ENCODE data around the gene DNAL1. TPM values are rescaled to one million over a fixed set of nuclear protein-coding genes. Genes with fewer than 3 reads are reported as not detected.

Gene DNAL1
- total RNA-seq, 2 donors from 2014 or later: 22.9 to 30.5 TPM

DNA sequence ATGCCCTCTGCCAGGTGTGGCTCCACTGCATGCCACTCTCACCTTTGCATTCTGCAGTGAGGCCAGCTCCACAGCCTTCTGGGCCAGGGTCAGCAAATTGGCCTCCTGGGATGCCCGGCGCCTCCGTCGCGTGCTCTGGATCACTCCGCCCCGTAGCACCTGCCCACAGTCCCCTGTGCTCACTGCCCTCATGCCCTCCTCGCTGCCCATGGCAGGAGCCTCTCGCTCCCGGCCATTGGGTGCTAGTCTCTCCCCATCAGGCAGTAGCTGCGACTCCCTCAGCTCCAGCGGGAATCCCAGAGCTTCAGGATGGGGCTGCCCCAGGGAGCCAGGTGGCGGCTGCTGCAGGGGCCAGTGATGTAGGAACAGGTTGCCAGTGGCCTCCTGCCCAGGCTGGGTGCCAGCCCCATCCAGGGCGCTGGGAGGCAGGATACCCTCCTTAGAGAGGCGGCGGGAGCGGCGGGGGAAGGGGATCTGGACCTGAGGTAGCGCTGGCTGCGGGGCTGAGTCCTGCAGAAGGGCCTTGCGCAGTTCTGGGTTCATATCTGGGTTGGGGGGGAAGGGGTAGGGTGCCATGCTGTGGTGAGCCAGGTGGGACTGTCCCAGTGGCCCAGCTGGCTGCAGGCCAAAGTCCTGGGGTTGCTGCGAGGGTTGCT lies 93.9 kb downstream of the DNAL1 start:
- Histone ChIP-seq H3K4me1 (ENCODE audit: control insufficient read depth, insufficient read depth, low read length) (peaks cover 10% of the 10 kb centered on the region), H3K27ac (ENCODE audit: low read depth, low read length) (no peak overlapping the region), H3K9ac (ENCODE audit: extremely low read depth, low read length, poor library complexity, severe bottlenecking) (no peak overlapping the region), H3K9me3 (ENCODE audit: control insufficient read depth, low read length) (no peaks in the 10 kb centered on the region), H3K4me3 (ENCODE audit: low read length) (no peak overlapping the region), H3K27me3 (ENCODE audit: control insufficient read depth, insufficient read depth, low read length, poor library complexity, severe bottlenecking) (no peaks in the 10 kb centered on the region), H3K36me3 (ENCODE audit: control insufficient read depth, insufficient read depth, low read length) (peaks cover 19% of the 10 kb centered on the region)
- no peaks in the 10 kb centered on the region for H3K9me3 Mint-ChIP-seq
- 95 to 97% methylated on average over 10 to 22 of the region's 22 CpGs for WGBS, 2 experiments (ENCODE audit: insufficient coverage in 1 of 2, insufficient read length in 1 of 2)
- H3K4me1 Mint-ChIP-seq: peaks cover 26% of the 10 kb centered on the region
- no peak overlapping the region for H3K4me3 Mint-ChIP-seq
- no peak for TF ChIP-seq CTCF (conservative IDR thresholded peaks at IDR 0.05)
- peaks cover 22% of the 10 kb centered on the region for H3K36me3 Mint-ChIP-seq (ENCODE audit: low read depth)
- DNase-seq: no peak
- no peak overlapping the region for H3K27ac Mint-ChIP-seq
- no peaks in the 10 kb centered on the region for H3K27me3 Mint-ChIP-seq (ENCODE audit: insufficient read depth)

DNA sequence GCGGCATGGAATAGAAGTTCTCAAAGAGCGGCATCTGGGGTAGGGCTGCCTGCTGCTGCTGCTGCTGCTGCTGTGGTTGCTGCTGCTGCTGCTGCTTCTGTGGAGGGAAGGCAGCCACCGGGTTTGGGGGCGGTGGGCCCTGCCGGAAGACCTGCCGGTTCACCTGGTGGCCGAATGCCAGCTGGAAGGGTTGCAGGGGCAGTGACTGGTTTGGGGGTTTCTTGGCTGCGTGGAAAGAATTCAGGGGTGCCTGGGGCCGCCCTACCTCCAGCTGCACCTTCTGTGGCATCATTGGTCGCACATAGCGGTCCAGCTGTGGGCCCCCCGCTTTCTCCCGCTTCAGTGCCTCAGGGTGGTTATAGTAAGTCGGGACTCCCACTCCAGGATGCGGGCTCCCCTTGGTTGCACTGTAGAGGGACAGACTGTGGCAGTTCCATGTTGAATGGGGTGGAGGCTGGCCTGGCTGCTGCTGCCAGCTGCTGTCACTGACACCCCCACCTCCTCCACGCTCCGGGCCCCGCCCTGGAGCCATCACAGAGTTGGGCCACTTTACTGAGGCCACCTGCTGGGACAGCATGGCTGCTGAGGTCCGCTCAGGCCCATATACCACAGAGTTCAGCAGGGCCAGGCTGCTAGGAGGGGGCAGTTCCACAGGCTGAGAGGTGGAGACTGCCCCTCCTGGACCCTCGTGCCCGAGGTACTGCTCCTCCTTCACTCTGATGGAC lies 94.5 kb downstream of the DNAL1 start:
- Histone ChIP-seq H3K36me3 (ENCODE audit: control insufficient read depth, insufficient read depth, low read length) (peaks cover 15% of the 10 kb centered on the region), H3K9ac (ENCODE audit: extremely low read depth, low read length, poor library complexity, severe bottlenecking) (no peak overlapping the region), H3K27me3 (ENCODE audit: control insufficient read depth, insufficient read depth, low read length, poor library complexity, severe bottlenecking) (no peaks in the 10 kb centered on the region), H3K9me3 (ENCODE audit: control insufficient read depth, low read length) (no peaks in the 10 kb centered on the region), H3K4me3 (ENCODE audit: low read length) (no peak overlapping the region), H3K27ac (ENCODE audit: low read depth, low read length) (no peak overlapping the region), H3K4me1 (ENCODE audit: control insufficient read depth, insufficient read depth, low read length) (peaks cover 12% of the 10 kb centered on the region)
- H3K27ac Mint-ChIP-seq: no peak overlapping the region
- no peaks in the 10 kb centered on the region for H3K9me3 Mint-ChIP-seq
- H3K4me3 Mint-ChIP-seq: no peak overlapping the region
- TF ChIP-seq CTCF (conservative IDR thresholded peaks at IDR 0.05): no peak
- 95 to 98% methylated on average over 8 to 21 of the region's 21 CpGs for WGBS, 2 experiments (ENCODE audit: insufficient coverage in 1 of 2, insufficient read length in 1 of 2)
- H3K4me1 Mint-ChIP-seq: peaks cover 28% of the 10 kb centered on the region
- DNase-seq: no peak
- H3K27me3 Mint-ChIP-seq (ENCODE audit: insufficient read depth): no peaks in the 10 kb centered on the region
- H3K36me3 Mint-ChIP-seq (ENCODE audit: low read depth): peaks cover 20% of the 10 kb centered on the region

DNA sequence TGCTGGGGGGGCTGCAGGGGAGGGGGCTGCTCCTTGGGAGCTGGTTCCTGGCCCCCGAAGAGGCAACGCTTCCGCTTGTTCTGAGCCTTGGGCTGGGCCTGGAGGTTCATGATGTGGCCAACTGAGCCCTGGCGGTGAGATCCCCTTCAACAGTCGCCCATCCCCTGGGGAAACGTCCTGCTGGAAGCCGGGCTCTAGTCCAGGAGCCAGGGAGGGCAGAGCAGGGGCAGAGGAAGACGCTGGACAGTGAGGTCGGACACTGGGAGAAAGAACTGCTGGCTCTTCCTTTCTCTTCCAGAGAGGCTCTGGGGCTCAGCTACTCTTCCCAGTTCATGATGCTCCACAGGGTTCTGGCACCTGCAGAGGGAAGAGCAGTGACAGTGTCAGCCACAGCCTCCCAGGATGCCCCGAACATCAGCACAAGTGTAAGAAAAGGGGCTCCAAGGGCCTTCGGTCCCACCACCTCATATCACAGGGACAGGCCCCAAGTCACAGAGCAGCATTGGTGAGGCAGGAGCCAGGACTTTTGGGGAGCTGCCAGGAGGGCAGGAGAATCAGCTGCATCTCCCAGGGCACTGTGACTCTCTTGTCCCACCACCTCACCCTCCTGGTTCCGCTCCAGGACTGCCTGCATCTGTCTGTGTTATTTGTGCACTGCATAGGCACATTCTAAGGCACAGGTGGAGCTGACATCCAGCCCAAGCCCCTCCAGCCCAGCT lies 95.3 kb downstream of the DNAL1 start:
- Histone ChIP-seq H3K9me3 (ENCODE audit: control insufficient read depth, low read length) (no peaks in the 10 kb centered on the region), H3K4me3 (ENCODE audit: low read length) (no peak overlapping the region), H3K9ac (ENCODE audit: extremely low read depth, low read length, poor library complexity, severe bottlenecking) (no peak overlapping the region), H3K27me3 (ENCODE audit: control insufficient read depth, insufficient read depth, low read length, poor library complexity, severe bottlenecking) (no peaks in the 10 kb centered on the region), H3K36me3 (ENCODE audit: control insufficient read depth, insufficient read depth, low read length) (peaks cover 8% of the 10 kb centered on the region), H3K27ac (ENCODE audit: low read depth, low read length) (no peak overlapping the region), H3K4me1 (ENCODE audit: control insufficient read depth, insufficient read depth, low read length) (peaks cover 12% of the 10 kb centered on the region)
- no peak overlapping the region for H3K27ac Mint-ChIP-seq
- no peak for DNase-seq
- 89 to 90% methylated on average over 8 to 12 of the region's 12 CpGs for WGBS, 2 experiments (ENCODE audit: insufficient coverage in 1 of 2, insufficient read length in 1 of 2)
- H3K27me3 Mint-ChIP-seq (ENCODE audit: insufficient read depth): no peaks in the 10 kb centered on the region
- H3K36me3 Mint-ChIP-seq (ENCODE audit: low read depth): peaks cover 14% of the 10 kb centered on the region
- no peak for TF ChIP-seq CTCF (conservative IDR thresholded peaks at IDR 0.05)
- no peaks in the 10 kb centered on the region for H3K9me3 Mint-ChIP-seq
- H3K4me3 Mint-ChIP-seq: no peak overlapping the region
- H3K4me1 Mint-ChIP-seq: peaks cover 28% of the 10 kb centered on the region

Measured in endodermal cell (in vitro differentiated cells).